Thyroid gland (tissue), 4 donors: ENCODE results near the gene PDIK1L.

ENCODE experiments used
- CTCF ChIP-seq, 6 experiments: fragments of 200-600 bp in 3 of 6; fragments of 450-650 bp in 3 of 6; sonication (generic) in 3 of 6; IDR thresholded peaks; one replicate each; pipeline ENCODE4 v1.5.1; 2016 to 2019; ENCODE audit warnings: antibody characterized with exemption in 6 of 6, mild to moderate bottlenecking in 2 of 6, inconsistent platforms in 1 of 6, moderate library complexity in 1 of 6
- POLR2A ChIP-seq, 2 donors: fragments of 450-650 bp; IDR thresholded peaks; one replicate each; pipeline ENCODE4 v1.6.1; 2017; ENCODE audit warnings: antibody characterized with exemption in 2 of 2, mild to moderate bottlenecking in 2 of 2, moderate library complexity in 1 of 2

DNA sequence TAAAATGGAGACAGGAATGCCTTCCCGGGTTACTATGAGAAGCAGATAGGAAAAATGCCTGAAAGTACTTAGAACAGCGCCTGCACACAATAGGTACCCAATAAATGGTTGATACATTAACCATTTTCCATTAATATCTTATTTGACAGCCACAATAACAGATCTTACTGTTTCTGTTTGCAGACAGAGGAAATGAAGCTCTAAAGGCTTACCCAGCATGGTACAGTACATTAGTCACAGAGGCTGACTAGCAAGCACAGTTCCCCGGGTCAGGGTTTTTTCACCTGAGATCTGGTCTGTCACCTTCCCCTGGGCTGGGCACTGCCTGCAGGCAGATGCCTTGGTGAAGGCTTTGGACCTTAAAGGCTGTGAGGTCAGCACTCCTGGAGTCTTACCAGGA is 47.1 kb upstream of the PDIK1L start:
- TF ChIP-seq POLR2A (IDR thresholded peaks at IDR 0.05), result no peak
- no peak for TF ChIP-seq CTCF (IDR thresholded peaks at IDR 0.05)
